GM18505 (cell line): ENCODE data around the gene SCN7A.

Experiments used
- ATAC-seq: cut with Tn5 transposase; IDR thresholded peaks from one replicate; pipeline ENCODE4 v1.9.1; 2021; ENCODE audit not compliant: unreplicated experiment
- POLR2A ChIP-seq: IDR thresholded peaks from 4 replicates; pipeline ENCODE4 v1.6.1; 2011; ENCODE audit warnings: borderline replicate concordance; ENCODE audit not compliant: insufficient read depth, insufficient read length; ENCODE audit errors: extremely low read depth

Gene SCN7A

DNA sequence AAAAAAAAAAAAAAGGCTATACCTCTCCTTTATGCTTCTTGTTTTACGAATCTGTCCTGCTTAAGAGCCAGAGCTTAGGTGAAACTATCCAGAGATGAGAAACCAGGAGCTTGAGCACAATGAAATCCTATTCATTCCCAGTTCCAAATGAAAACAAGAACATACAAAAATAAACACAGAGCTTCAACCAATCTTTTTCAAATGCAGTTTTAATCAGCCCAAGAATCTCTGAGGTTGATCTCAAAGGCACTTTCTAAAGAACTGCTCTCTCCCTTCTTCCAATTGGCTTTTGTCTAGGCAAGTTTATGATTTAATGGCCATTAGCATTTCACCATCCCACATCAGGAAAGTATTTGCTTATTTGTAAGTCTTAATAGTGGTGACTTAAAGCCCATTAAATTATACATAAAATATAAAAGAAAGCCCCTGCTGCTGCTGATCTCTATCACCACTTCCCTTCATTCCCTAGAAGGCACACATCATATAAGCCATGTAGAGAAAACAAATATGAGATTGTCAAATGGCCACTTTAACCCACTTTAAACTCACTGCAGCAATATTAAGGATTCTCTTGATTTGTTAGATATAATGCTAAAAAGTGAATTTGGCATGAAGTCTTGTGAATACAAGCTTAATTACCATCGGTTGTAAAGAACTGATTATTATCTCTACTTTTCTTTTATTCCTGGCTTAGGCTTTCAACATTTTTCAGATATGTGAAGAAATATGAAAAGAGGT, 89.0 kb downstream of the SCN7A start:
- ATAC-seq: no peak
- no peak for TF ChIP-seq POLR2A

GRCh38 chr2:166394245-166394644, 99.8 kb downstream of the SCN7A start:
- TF ChIP-seq POLR2A: no peak
- ATAC-seq: no peak

- no peak for ATAC-seq
Measured at GRCh38 chr2:166393008-166393407, 101.0 kb downstream of the SCN7A start.

DNA sequence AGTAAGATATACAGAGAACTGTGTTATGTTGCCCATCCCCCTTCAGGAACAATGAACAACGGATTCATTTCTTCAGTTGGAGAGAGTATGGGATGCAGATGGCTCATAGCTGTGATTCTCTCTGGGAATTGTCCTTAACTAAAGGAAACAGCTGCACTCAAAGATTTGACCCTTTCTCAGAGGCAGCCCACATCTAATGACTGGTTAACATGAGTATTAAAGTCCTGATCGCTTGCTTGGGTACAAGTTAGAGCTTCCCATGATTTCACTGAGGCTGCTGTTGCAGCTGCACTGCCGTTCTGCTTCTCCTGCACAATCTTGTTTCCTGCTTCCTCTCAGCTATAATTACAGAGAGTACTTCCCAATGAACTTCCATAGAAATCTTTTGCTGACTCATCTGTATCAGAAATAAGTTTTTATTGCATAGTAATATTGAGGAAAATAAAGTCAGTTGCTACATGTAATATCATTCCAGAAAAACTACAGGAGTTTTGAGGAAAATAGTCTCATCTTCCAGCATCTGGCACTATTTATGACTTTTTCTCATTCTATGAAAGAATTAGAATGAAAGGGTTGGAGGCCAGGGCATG, 105.5 kb downstream of the SCN7A start:
- no peak for ATAC-seq
- TF ChIP-seq POLR2A: no peak

More at GRCh38 chr2:166393008-166393407, 101.0 kb downstream of the SCN7A start:
- TF ChIP-seq POLR2A: no peak

DNA sequence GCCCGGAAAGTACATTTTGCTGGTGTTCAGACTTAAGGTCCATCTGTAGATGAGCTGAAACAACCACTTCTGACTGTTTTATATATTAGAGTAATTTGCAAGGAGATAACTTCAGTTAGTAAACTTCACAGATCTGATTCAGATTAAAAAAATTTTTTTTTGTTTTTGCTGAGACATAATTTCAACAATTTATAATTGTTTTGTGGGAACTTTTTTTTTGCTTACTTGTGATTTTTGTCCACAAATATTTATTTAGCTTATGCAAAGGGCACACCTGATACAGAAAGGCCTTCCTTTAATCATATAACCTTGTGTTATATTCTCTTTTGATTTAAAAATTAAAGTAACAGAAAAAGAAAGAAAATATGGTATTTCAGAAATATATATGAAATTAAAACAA, 108.7 kb downstream of the SCN7A start:
- TF ChIP-seq POLR2A: no peak

GRCh38 chr2:166384774-166385173, 109.3 kb downstream of the SCN7A start:
- no peak for TF ChIP-seq POLR2A

More for the DNA sequence above, 108.7 kb downstream of the SCN7A start:
- ATAC-seq: no peak

GRCh38 chr2:166382448-166382847, 111.6 kb downstream of the SCN7A start:
- ATAC-seq: no peak
- TF ChIP-seq POLR2A: no peak

More at GRCh38 chr2:166384774-166385173, 109.3 kb downstream of the SCN7A start:
- no peak for ATAC-seq

DNA sequence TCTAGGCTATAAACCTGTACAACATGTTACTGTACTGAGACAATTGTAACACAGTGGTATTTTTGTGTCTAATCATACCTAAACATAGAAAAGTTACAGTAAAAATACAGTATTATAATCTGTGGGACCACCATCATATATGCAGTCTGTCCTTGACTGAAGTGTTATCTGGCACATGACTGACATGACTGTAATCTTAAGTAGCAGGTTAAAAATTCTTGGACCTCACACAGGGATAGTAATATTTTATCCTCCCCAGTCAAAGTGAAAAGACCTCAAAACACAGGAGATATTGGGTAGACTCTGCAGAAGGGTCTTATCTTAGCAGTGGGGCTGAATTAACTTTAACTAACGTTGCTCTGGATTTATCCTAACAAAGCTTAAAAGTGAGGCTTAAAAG, 113.4 kb downstream of the SCN7A start:
- no peak for TF ChIP-seq POLR2A
- ATAC-seq: no peak

- no peak for ATAC-seq
- no peak for TF ChIP-seq POLR2A
Measured at GRCh38 chr2:166376873-166377272, 117.2 kb downstream of the SCN7A start.

GRCh38 chr2:166376488-166376828, 117.6 kb downstream of the SCN7A start:
- ATAC-seq: no peak
- TF ChIP-seq POLR2A: no peak

- ATAC-seq: peak; percentile 61
- TF ChIP-seq POLR2A: no peak
Measured at GRCh38 chr2:166375736-166376487, 118.1 kb downstream of the SCN7A start, which contains the start of gene SCN9A. Gene SCN9A, minus strand, starts transcription at chr2:166375944. Its CDS starts 64,188 bp downstream, at chr2:166311756.

DNA sequence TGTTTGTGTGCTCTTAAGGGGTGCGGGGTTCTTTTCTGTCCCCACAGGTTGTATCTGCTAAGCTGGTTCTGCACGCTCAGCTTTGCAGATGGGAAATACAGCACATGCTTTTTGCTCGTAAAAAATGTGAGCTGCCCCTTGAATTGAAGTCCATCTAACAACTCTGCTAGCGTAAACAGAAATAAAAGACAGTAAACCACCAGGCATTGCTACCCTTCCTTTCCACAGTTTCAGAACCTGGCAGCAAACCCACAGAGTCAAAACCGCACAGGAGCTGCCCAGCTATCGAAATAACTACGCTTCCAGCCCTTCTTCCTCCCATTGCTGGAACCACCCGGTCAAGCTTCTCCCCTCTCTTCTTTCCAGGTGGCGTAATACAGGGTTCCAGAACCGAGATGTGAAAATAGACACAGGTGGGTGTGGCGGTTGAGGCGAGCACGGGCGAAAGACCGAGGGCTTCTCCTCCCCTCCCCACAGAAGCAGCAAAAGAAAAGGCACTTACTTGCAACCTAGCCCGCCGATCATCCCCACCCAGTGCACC, 118.8 kb downstream of the SCN7A start:
- TF ChIP-seq POLR2A: no peak
- ATAC-seq: peak; percentile 40

GRCh38 chr2:166373951-166374350, 120.1 kb downstream of the SCN7A start:
- no peak for ATAC-seq
- no peak for TF ChIP-seq POLR2A
